ENCODE data around the gene SNRNP70. TPM values are rescaled to one million over a fixed set of nuclear protein-coding genes. Genes with fewer than 3 reads are reported as not detected.
A peak's percentile ranks its signal among the peaks of the same experiment; 100 is the strongest.
"Not testable (repeated sequence)": the region's sequence is repeated elsewhere in the genome, so short reads cannot be mapped to it uniquely, and the experiment has no call there.

SNRNP70 gene
- total RNA-seq, 2 experiments from 2014 or later = 234 to 249 TPM

DNA sequence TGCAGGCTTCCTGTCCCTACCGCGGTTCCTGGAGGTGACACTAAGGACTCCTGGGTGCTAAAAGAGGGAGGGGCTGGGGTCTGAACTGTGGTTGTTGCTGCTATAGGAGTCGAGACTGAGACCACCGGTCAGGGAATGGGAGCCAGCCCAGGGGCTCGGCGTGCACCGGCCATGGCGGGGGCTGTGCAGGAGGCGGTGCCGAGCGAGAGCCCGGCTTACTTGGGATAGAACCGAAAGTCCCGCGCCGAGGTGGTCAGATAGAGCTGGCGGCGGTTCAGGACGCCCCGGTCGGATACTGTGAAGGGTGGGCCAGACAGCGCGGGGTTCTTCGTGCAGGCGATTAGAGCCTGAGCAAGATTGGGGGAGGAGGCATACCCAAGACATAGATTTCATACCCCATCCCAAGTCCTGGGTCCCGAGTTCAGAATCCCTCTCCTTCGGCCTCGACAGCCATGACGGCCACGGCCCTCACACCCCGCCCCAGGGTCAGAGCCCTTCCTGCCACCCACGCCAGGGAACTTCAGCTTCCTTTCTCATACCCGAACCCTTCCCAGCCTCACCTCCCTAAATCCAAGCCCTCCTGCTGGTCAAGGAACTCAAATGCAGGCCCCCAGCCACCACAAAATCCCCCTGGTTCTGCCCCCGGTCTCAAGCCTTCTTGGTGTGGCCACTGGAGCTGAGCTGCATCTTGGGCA lies 28.2 kb upstream of the SNRNP70 start:
- H3K27ac Mint-ChIP-seq; H3K36me3 Mint-ChIP-seq (ENCODE audit: low read depth); DNase-seq; POLR2A ChIA-PET; H3K9me3 Mint-ChIP-seq: not testable (repeated sequence)
- H3K27me3 Mint-ChIP-seq = peaks cover 58% of the 10 kb centered on the region
- peak overlapping the region; percentile 51 for H3K4me3 Mint-ChIP-seq
- CTCF ChIA-PET = interaction anchor here (0.6 to 2.0 kb wide), 7 partner anchors 9 to 215 kb away, joined by 3 to 7 read pairs (median 3); partner anchors contain the start of gene LIN7B
- peaks cover 23% of the 10 kb centered on the region for H3K4me1 Mint-ChIP-seq

DNA sequence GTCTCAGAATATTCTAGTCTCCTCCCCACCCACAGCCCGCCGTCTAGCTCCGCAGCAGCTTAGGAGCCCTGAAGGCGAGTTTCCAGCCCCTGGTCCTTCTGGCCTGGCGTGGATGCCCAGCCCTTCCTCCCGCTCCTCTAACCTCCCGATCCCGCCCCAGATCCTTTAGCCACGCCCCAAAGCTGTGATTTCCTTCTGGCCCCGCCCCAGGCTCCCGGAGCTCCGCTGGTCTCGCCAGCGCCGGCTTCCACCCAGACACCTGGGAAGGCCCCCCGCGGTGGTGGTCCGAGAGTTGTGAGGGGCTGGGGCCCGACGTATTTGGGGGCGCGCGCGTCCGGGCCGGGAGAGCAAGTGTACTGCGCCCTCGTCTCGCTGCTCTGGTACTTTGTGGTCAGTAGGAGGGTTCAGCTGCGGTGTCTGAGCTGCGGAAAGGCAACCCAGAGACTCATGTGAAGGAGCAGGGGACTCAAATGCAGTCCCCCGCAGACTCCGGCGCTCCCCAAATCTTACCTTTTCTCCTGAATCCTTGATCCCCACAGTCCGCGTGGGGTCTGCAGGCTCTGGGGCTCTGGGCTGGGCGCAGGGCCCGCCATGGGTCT lies 27.5 kb upstream of the SNRNP70 start, which contains the start of gene CGB7:
CGB7 (minus strand) TSS at position 114 of the 599 bp plus-strand sequence. CDS start 2,374 bp downstream, outside the sequence.
- CTCF ChIA-PET = interaction anchor here (0.6 to 2.0 kb wide), 7 partner anchors 8 to 216 kb away, joined by 3 to 7 read pairs (median 3); partner anchors contain the start of gene LIN7B

DNA sequence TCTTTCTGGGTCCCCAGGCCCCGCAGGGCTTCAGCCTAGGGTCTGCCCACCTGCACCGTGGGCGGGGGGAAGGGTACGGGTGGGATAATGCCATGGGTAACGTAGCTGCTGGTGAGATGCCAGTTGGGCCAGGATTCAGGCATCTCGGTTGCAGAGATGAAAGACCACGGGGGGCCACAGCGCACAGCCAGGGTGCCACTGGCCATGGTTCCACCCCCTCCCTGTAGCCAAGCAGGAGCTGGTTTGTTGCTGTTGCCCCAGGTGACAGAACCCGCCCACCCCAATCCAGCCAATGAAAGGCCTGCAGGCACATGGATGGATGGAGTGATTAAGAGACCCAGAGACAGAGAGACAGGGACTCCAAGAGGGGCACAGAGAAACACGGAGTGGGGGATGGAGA lies 26.7 kb upstream of the SNRNP70 start:
- Mint-ChIP-seq H3K9me3 (no peaks in the 10 kb centered on the region), H3K4me3 (no peak overlapping the region), H3K27ac (no peak overlapping the region), H3K4me1 (peaks cover 23% of the 10 kb centered on the region), H3K27me3 (peaks cover 66% of the 10 kb centered on the region), H3K36me3 (ENCODE audit: low read depth) (no peaks in the 10 kb centered on the region)
- ChIA-PET CTCF (interaction anchor here (0.8 to 1.6 kb wide), 3 partner anchors 38 to 140 kb away, joined by 3 to 7 read pairs (median 6); a partner anchor contains a TSS), POLR2A (no interaction called here)
- no peak for DNase-seq

More for the DNA sequence above, 27.5 kb upstream of the SNRNP70 start, which contains the start of gene CGB7:
- POLR2A ChIA-PET = no interaction called here
- Mint-ChIP-seq H3K27ac (no peak within 1 kb of the TSS), H3K36me3 (ENCODE audit: low read depth) (no peaks in the 10 kb centered on the region), H3K27me3 (peaks cover 59% of the 10 kb centered on the region), H3K9me3 (no peaks in the 10 kb centered on the region), H3K4me1 (peaks cover 23% of the 10 kb centered on the region), H3K4me3 (peak within 1 kb of the TSS; percentile 51)
- peak; percentile 30 for DNase-seq

DNA sequence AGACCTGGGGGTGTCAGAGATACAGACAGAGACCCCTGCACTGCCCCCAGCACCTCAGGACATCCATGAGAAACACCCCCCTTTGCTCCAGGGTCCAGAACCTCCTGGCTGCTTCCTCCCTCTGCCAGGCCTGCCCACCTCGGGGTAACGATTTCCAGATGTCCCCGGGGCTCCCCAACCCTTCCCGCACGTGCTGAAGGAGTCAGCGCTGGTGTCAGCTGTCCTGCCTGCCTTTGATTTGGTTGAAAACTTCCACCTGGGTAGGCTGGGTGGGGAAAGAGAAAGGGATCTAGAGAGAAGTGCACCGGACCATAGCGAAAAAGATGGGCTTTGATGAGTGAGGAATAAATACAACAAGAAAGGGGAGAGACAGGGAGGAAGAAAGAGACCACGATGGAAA lies 26.2 kb upstream of the SNRNP70 start:
- no peak for DNase-seq
- ChIA-PET POLR2A (no interaction called here), CTCF (no interaction called here)
- H3K4me3 Mint-ChIP-seq = no peak overlapping the region
- no peaks in the 10 kb centered on the region for H3K36me3 Mint-ChIP-seq (ENCODE audit: low read depth)
- H3K4me1 Mint-ChIP-seq = peaks cover 23% of the 10 kb centered on the region
- no peaks in the 10 kb centered on the region for H3K9me3 Mint-ChIP-seq
- H3K27ac Mint-ChIP-seq = no peak overlapping the region
- peaks cover 71% of the 10 kb centered on the region for H3K27me3 Mint-ChIP-seq

DNA sequence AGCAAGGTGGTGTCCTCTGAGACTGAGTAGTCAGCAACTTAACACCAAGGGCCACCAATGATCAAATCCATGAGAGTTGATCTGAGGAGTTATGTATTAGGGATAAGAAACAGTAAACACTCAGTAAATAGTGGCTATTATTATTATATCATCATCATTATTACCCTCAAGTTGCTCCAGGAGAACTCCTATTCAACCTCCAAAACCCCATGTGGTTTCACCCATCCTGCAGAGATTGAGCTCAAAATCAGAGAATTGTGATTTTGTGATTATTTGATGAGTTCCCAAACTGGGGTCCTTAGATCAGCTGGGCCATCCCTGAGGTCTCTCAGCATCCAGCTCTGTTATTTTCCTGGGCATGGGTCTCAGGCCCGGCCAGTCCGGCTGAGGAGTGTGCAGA lies 24.3 kb upstream of the SNRNP70 start:
- Mint-ChIP-seq H3K36me3 (ENCODE audit: low read depth) (no peaks in the 10 kb centered on the region), H3K4me1 (peaks cover 20% of the 10 kb centered on the region), H3K27me3 (peaks cover 74% of the 10 kb centered on the region), H3K9me3 (no peaks in the 10 kb centered on the region), H3K27ac (no peak overlapping the region), H3K4me3 (no peak overlapping the region)
- DNase-seq = no peak
- ChIA-PET POLR2A (no interaction called here), CTCF (interaction anchor here (0.6 to 1.5 kb wide), 3 partner anchors 28 to 268 kb away, joined by 3 to 6 read pairs (median 3); no protein-coding TSS in a partner anchor)

DNA sequence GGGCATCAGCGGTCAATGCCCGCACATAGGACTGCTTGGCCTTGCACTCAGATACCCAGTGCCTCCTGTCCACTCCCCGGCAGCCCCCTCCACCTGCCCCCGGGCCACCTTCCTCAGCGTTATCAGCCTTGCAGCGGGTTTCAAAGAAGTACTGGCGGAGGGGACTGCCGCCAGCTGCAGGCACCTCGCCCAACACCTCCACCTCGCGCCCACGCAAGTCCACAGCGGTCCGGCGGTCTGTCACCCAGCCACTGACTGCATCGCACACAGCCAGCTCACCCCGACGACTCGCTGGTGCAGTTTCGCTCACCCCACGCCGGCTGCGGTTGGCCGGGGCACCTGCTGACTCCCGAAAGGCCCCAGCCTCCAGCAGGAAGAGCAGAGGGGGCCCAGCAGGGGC lies 23.8 kb upstream of the SNRNP70 start:
- Mint-ChIP-seq H3K36me3 (ENCODE audit: low read depth) (no peaks in the 10 kb centered on the region), H3K27me3 (peaks cover 75% of the 10 kb centered on the region), H3K4me3 (no peak overlapping the region), H3K27ac (no peak overlapping the region), H3K9me3 (no peaks in the 10 kb centered on the region), H3K4me1 (peaks cover 17% of the 10 kb centered on the region)
- POLR2A ChIA-PET = no interaction called here
- CTCF ChIA-PET = interaction anchor here (0.6 to 0.7 kb wide), 2 partner anchors 27 to 267 kb away, joined by 3 read pairs; no protein-coding TSS in a partner anchor
- no peak for DNase-seq

DNA sequence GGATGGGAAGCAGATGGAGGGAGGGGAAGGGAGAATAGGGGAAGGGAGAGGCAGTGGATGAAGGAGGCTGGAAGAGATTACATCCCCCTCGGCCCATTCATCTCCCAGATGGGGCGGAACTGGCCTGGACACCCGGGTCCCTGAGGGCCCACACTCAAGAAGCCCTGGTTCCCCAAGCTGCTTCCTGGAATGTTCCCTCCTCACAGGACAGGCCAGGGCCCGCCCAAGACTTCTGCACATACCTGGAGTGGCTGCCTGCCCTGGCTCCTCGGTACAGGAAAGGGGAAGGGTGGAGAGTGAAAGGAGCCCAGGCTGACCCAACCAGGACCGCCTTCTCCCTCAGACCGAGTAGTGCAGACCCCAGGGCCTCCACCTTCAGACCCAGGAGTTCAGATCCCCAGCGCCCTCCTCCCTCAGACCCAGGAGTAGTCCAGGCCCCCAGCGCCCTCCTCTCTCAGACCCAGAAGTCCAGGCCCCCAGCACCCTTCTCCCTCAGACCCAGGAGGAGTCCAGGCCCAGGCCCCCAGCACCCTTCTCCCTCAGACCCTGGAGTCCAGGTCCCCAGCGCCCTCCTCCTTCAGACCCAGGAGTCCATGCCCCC lies 21.1 kb upstream of the SNRNP70 start:
- no peaks in the 10 kb centered on the region for H3K4me1 Mint-ChIP-seq
- CTCF ChIA-PET = no interaction called here
- no peaks in the 10 kb centered on the region for H3K9me3 Mint-ChIP-seq
- H3K36me3 Mint-ChIP-seq (ENCODE audit: low read depth) = no peaks in the 10 kb centered on the region
- DNase-seq = no peak
- peaks cover 70% of the 10 kb centered on the region for H3K27me3 Mint-ChIP-seq
- H3K27ac Mint-ChIP-seq = no peak overlapping the region
- H3K4me3 Mint-ChIP-seq = no peak overlapping the region
- POLR2A ChIA-PET = no interaction called here

DNA sequence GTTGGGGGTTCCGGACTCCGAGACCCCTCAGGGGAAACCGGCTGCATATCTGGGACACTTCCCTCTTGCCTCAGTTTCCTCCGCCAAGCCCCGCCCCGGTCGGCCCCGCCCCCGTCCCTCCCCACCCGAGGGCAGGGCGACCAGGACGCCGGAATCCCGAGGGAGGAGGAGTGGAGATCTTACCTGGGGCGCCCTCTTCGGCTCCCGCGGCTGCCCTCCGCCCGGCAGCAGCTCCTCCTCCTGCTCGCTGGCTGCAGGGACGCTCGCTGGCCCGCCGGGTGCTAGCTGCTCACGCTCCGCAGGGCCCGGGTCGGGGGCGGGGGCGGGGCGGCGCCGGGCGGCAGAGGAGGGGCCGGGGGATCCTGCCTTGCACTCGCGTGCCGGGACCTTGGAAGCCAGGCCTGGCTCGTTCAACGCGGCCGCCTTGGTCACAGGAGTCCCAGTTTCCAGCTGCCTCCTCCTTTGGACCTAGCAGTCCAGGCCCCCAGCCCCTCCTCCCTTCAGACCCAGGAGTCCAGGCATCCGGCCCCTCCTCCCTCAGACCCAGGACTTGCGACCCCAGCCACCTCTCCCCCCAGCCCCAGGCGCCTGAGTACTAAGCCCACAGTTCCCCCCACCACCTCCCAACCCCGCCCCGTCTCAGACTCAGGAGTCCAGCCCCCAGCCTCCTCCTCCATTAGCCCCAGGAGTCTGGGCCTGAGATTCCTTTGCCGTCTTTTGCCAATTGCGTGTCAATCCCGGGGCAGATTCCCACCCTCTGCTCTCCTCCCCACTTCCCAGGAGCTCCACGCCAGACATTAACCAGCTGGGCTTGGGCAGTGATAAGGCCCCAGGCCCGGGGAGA lies 20.3 kb upstream of the SNRNP70 start, which contains the start of gene NTF4:
NTF4 (minus strand) TSS at position 51 of the 844 bp plus-strand sequence. CDS start 2,821 bp downstream, outside the sequence.
- no peaks in the 10 kb centered on the region for H3K36me3 Mint-ChIP-seq (ENCODE audit: low read depth)
- H3K4me1 Mint-ChIP-seq = no peaks in the 10 kb centered on the region
- POLR2A ChIA-PET = interaction anchor here (0.6 kb wide), 1 partner anchor 78 kb away, joined by 4 read pairs; no protein-coding TSS in a partner anchor
- CTCF ChIA-PET = interaction anchor here (0.6 to 2.0 kb wide), 2 partner anchors 8 to 19 kb away, joined by 3 to 6 read pairs; no protein-coding TSS in a partner anchor
- H3K27me3 Mint-ChIP-seq = peaks cover 69% of the 10 kb centered on the region
- no peak within 1 kb of the TSS for H3K27ac Mint-ChIP-seq
- H3K4me3 Mint-ChIP-seq = no peak within 1 kb of the TSS
- DNase-seq = no peak
- H3K9me3 Mint-ChIP-seq = no peaks in the 10 kb centered on the region

DNA sequence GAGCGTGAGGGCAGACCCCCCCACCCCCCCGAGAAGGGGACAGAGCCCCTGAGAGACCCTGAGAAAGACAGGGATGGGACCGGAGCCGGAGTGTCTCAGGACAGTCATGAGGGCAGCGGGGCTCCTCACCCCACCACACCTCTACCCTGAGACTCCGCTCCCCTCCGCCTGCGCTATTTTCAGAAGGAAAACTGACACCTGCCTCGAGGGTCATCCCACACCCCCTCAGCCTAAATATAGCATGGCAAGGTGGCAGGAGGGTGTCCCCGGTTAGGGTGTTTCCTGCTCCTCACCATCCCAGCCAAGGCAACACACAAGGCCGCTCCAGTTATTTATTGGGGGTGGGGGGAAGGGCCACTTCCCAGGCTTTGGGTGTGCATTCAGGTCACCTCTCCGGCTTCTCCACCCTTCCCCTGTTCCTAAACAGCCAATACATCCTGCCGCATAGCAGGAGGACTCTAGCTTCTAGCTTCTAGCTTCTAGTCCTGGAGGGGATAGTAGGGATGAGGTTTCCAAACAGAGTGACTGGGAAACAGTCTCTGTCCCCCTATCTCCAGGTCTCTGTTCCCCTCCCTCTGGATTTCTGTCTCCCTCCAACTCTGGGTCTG lies 19.2 kb upstream of the SNRNP70 start:
- no peak overlapping the region for H3K4me3 Mint-ChIP-seq
- no peak for DNase-seq
- peaks cover 69% of the 10 kb centered on the region for H3K27me3 Mint-ChIP-seq
- H3K36me3 Mint-ChIP-seq (ENCODE audit: low read depth) = no peaks in the 10 kb centered on the region
- H3K4me1 Mint-ChIP-seq = no peaks in the 10 kb centered on the region
- H3K9me3 Mint-ChIP-seq = peaks cover 6% of the 10 kb centered on the region
- H3K27ac Mint-ChIP-seq = no peak overlapping the region
- POLR2A ChIA-PET = no interaction called here
- CTCF ChIA-PET = interaction anchor here (2.0 kb wide), 1 partner anchor 9 kb away, joined by 6 read pairs; no protein-coding TSS in a partner anchor

DNA sequence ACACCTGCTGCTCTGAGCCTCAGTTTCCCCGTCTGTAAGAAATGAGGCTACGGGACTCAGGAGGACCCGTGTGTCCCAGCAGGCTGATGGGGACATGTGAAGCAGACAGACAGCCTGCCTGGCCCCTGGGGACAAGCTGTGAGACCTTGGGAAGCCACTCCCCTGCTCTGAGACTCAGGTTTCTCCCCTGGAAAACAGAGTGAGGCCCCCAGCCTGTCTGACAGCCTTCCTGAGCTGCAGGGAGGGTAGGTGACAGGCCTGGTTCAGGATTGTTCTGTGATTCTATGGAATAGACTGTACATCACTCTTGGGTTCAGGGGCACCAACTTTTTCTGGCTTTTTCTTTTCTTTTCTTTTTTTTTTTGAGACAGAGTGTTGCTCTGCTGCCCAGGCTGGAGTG lies 17.7 kb upstream of the SNRNP70 start:
- Mint-ChIP-seq H3K4me3 (no peak overlapping the region), H3K27ac (no peak overlapping the region), H3K27me3 (peaks cover 72% of the 10 kb centered on the region), H3K36me3 (ENCODE audit: low read depth) (no peaks in the 10 kb centered on the region), H3K9me3 (peaks cover 6% of the 10 kb centered on the region), H3K4me1 (peaks cover 2% of the 10 kb centered on the region)
- DNase-seq = no peak
- CTCF ChIA-PET = no interaction called here
- POLR2A ChIA-PET = no interaction called here

DNA sequence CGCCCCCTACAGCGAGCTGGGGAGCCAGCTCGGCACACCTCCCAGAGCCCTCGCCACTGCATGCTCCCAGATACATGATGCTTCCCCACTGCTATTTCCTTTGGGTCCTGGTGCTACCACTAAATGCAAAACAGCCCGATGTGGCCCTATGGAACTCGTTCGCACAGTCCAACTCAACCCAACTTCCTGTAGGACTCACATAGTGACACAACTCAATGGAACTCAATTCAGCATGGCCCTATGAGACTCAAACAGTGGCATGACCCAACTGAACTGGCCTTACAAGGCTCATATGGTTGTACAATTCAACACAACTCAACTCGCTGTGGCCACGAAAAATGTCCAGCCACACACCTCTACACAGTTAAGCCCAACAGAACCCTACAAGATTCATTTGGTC lies 16.2 kb upstream of the SNRNP70 start:
- CTCF ChIA-PET = interaction anchor here (0.6 to 2.0 kb wide), 2 partner anchors 20 to 103 kb away, joined by 3 to 4 read pairs; no protein-coding TSS in a partner anchor
- POLR2A ChIA-PET = no interaction called here
- peaks cover 6% of the 10 kb centered on the region for H3K9me3 Mint-ChIP-seq
- peaks cover 7% of the 10 kb centered on the region for H3K36me3 Mint-ChIP-seq (ENCODE audit: low read depth)
- H3K27ac Mint-ChIP-seq = no peak overlapping the region
- H3K4me1 Mint-ChIP-seq = peaks cover 11% of the 10 kb centered on the region
- peaks cover 74% of the 10 kb centered on the region for H3K27me3 Mint-ChIP-seq
- no peak for DNase-seq
- H3K4me3 Mint-ChIP-seq = no peak overlapping the region

DNA sequence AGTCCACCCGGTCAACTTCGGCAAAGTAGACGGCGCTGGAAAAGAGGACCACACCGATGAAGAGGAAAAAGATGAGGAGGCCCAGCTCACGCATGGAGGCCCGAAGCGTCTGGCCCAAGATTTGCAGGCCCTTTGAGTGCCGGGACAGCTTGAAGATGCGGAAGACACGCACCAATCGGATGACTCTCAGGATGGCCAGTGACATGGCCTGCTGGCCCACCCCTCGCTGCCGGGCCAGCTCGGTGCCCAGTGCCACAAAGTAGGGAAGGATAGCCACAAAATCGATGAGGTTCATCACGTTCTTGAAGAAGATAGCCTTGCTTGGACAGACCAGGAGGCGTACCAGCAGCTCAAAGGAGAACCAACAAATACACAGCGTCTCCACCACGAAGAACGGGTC lies 14.8 kb upstream of the SNRNP70 start:
- peaks cover 7% of the 10 kb centered on the region for H3K36me3 Mint-ChIP-seq (ENCODE audit: low read depth)
- H3K4me3 Mint-ChIP-seq = no peak overlapping the region
- H3K27me3 Mint-ChIP-seq = peaks cover 68% of the 10 kb centered on the region
- H3K4me1 Mint-ChIP-seq = peaks cover 11% of the 10 kb centered on the region
- H3K27ac Mint-ChIP-seq = no peak overlapping the region
- CTCF ChIA-PET = interaction anchor here (0.5 to 2.0 kb wide), 5 partner anchors 18 to 77 kb away, joined by 3 to 4 read pairs (median 3); partner anchors contain the start of genes GYS1 and RUVBL2
- POLR2A ChIA-PET = no interaction called here
- DNase-seq = no peak
- peaks cover 6% of the 10 kb centered on the region for H3K9me3 Mint-ChIP-seq
